ENCODE measurements around the gene KCNRG.

- TF ChIP-seq CTCF (IDR thresholded peaks at IDR 0.05) (no peak), EZH2phosphoT487 (IDR thresholded peaks at IDR 0.05; ENCODE audit: borderline replicate concordance, low read depth) (no peak), FOXM1 (IDR thresholded peaks at IDR 0.05; ENCODE audit: low read depth) (no peak), TAF1 (IDR thresholded peaks at IDR 0.05; ENCODE audit: borderline replicate concordance, low read depth, low read length) (no peak), NRF1 (IDR thresholded peaks at IDR 0.05; ENCODE audit: low read depth, low read length) (no peak), EP300 (IDR thresholded peaks at IDR 0.05; ENCODE audit: borderline replicate concordance in 1 of 2, low read depth in 1 of 2, low read length in 1 of 2) (no peak), SIN3A (IDR thresholded peaks at IDR 0.05; ENCODE audit: borderline replicate concordance, low read depth, low read length) (no peak), CHD2 (IDR thresholded peaks at IDR 0.05; ENCODE audit: low read length, partially characterized antibody) (no peak), PBX3 (IDR thresholded peaks at IDR 0.05) (no peak), RAD21 (IDR thresholded peaks at IDR 0.05; ENCODE audit: low read length) (no peak)
Observed at GRCh38 chr13:49993111-49993510, 22.1 kb upstream of the KCNRG start.

Measured in SK-N-SH (cell line).